Germinal center (tissue), 1 donor: ENCODE measurements around the gene REM1.
"Not testable (repeated sequence)": the region's sequence is repeated elsewhere in the genome, so short reads cannot be mapped to it uniquely, and the experiment has no call there.

ENCODE experiments used
- DNase-seq: peaks from one replicate; pipeline ENCODE4 v3.0.0; 2012; ENCODE audit warnings: mixed read lengths, low spot score

Gene REM1, protein sequence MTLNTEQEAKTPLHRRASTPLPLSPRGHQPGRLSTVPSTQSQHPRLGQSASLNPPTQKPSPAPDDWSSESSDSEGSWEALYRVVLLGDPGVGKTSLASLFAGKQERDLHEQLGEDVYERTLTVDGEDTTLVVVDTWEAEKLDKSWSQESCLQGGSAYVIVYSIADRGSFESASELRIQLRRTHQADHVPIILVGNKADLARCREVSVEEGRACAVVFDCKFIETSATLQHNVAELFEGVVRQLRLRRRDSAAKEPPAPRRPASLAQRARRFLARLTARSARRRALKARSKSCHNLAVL

DNA sequence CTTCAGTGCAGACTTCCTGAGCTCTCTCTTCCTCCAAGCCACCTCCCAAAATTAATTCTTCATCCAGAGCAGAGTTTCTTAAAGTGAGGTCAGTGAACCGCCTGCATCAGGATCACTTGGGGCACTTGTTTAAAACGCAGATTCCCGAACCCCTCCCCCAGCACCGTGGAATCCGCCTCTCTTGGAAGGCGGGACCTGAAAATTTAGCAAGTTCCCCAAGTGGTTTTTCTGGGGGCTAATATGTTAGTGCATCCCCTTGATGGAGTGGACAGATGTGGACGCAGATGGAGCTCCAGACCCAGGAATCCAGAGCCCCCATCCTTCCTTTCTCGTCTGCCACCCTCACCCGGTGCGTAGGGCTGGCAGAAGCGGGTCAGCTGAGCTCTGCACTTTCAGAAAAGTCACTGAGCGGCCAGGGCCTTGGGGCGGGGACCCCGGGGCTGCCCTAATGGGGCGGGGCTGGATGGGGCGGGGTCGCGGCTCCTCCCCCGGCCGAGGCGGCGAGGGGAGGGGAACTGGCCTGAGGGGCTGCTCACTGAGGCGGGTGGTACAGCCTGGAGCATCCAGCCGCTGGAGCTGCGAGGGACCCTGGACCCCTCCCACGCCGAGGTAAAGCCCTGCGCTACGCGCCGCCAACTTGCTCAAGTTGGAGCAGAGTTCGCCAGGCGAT is at the start of gene REM1, which contains the start of gene DEFB124:
Gene REM1, plus strand, starts transcription at position 531 of the 670 bp plus-strand sequence. CDS start 1,158 bp downstream, outside the sequence.
Gene DEFB124, minus strand, starts transcription at position 370 of the 670 bp plus-strand sequence. CDS start 2,114 bp downstream, outside the sequence.
- DNase-seq = no peak

DNA sequence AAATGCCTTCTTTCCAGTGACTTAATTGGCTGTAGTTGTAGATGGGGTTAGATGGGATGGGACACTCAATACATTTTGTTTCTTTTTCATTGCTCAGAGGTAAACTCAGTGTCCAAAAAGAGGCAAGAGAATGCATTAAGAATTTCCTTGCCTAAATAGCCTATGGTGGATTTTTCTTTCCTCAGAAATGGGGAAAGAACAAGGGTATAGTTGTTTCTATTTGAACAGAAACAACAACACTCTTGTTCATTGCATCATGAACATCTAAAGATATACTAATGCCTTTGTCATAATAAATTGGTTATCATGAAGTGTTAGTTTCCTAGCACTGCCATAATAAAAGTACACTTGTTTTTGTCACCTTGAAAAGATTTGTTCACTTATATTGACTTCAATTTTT is 49.3 kb upstream of the REM1 start:
- DNase-seq = no peak

DNA sequence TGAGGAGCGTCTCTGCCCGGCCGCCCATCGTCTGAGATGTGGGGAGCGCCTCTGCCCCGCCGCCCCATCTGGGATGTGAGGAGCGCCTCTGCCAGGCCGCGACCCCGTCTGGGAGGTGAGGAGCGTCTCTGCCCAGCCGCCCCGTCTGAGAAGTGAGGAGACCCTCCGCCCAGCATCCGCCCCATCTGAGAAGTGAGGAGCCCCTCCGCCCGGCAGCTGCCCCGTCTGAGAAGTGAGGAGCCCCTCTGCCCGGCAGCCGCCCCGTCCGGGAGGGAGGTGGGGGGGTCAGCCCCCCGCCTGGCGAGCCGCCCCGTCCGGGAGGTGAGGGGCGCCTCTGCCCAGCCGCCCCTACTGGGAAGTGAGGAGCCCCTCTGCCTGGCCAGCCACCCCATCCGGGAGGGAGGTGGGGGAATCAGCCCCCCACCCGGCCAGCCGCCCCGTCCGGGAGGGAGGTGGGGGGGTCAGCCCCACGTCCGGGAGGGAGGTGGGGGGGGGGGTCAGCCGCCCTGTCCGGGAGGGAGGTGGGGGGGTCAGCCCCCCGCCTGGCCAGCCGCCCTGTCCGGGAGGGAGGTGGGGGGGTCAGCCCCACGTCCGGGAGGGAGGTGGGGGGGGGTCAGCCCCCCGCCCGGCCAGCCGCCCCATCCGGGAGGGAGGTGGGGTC is 48.1 kb upstream of the REM1 start:
- not testable (repeated sequence) for DNase-seq

DNA sequence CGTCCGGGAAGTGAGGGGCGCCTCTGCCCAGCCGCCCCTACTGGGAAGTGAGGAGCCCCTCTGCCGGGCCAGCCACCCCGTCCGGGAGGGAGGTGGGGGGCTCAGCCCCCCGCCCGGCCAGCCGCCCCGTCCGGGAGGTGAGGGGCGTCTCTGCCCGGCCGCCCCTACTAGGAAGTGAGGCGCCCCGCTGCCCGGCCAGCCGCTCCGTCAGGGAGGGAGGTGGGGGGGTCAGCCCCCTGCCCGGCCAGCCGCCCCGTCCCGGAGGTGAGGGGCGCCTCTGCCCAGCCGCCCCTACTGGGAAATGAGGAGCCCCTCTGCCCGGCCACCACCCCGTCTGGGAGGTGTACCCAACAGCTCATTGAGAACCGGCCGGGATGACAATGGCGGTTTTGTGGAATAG is 47.5 kb upstream of the REM1 start:
- DNase-seq = not testable (repeated sequence)

DNA sequence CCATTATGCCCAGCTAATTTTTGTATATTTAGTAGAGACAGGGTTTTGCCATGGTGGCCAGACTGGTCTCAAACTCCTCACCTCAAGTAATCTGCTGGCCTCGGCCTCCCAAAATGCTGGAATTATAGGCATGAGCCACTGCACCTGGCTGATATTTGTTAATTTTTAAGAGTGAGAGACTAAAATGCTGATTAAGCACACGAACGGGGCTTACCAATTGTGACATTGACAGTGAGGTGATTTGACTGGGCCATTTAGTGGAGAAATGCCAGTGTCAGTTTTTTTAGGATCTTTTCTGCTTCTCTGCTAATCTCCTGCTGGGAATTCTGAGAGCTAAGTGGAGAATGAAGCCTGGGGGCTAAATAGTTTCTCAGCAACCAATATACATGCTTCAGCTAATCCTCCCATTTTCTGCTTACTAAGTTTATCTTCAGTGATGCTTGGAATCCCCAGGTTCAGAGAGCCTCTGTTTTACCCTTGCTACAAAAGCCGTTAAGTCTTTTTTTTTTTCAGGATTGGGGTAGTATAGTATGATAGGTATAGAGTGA is 44.4 kb upstream of the REM1 start:
- no peak for DNase-seq

DNA sequence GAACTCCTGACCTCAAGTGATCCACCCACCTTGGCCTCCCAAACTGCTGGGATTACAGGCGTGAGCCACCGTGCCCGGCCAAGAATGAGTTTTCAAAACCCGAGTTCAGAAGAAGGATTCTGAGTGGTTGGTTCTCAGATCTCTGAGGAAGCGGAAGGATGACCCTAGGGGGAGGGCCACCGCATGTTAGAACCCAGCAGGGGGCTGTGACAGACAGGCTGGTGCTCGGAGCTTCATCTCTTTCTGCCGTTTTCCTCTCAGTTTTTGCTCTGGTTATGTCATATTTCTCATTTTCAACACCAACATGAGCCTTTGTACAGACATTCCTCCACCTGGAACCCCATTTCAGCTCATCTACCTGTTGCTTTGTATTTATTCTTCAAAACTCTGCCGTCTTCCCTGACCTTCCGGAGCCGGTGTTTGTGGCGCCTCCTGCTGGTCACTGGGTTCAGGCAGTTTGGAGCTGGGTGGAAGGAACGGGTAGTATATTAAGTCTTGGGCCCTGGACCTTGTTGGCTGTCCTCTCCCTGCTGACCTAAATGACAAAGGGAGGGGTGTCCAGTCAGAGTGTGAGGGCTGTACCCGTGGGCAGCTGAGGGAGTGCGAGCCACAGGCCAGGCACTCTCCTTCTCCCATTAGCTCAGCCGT is 35.0 kb upstream of the REM1 start, which contains the start of gene DEFB123:
Gene DEFB123, plus strand, starts transcription at position 621 of the 648 bp plus-strand sequence. CDS start 67 bp downstream, outside the sequence.
- DNase-seq = no peak

DNA sequence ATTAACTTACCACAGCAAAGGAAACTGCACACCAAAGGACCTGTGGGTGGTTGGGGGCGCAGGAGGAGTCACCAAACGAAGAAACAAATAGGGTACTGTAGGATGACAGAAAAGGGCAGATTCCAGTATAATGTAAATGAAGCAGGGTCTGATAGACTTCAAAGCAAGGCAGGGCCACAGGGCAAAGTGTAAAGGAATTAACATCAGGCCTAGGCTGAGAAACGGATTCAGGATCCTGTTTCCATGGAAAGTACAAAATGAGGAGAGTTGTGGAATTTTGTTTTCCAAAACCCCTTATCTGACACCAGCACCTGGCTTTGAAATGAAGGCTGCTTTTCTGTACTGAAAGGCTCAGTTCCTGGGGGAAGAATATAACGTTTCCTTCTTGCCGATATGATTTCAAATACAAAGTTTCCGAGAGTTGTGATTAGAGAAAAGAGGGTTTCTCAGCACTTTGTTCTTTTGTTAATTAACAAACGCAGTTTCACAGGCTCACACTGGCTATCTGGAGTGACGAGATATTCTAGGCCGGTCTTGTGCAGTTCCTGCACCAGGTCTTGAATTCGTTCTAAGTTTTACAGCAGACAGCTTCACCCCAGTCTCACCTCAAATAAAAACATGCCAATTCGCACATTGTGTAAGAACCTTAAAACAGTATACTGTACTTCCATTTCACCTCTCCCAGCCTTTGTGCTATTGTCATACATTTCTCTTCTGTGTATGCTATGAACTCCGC is 28.8 kb upstream of the REM1 start:
- DNase-seq = no peak

DNA sequence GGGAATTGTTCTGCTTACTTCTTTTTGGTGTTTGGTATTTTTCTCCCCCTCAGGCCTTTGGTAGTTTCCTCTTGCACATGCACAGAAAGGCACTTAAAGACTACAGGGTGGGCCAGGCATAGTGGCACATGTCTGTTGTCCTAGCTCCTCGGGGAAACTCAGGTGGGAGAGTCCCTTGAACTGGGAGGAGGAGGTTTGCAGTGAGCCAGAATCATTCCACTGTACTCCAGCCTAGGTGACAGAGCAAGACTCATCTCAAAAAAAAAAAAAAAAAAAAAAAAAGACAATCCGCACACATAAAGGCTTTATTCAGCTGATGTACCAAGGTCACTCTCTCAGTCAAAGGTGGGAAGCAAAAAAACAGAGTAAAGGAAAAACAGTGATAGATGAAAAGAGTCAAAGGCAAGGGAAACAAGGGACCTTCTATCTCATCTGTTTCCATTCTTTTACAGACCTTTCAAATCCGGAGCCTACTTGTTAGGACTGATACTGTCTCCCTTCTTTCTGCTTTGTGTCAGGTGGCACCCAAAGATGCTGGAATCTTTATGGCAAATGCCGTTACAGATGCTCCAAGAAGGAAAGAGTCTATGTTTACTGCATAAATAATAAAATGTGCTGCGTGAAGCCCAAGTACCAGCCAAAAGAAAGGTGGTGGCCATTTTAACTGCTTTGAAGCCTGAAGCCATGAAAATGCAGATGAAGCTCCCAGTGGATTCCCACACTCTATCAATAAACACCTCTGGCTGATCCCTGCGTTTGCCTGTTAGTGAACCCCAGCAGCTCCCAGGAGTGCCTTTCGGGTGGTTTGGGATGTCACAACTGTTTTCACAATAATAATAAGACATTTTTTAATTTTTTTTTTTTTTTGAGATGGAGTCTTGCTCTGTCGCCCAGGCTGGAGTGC is 25.3 kb upstream of the REM1 start:
- no peak for DNase-seq

DNA sequence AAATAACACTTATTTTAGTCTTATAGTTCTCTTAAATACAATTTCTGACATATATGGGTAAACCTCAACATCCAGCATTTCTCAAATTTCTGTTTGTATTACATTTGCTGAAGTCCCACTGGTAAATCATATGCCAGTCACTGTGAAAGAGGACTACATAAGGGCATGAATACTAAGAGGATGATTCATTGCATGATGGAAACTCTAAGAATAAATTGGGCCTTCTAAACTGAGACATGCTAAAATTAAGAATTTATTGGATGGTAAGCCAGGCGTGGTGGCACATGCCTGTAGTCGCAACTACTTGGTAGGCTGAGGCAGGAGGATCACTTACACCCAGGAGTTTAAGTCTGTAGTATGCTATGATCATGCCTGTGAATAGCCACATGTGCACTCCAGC is 22.5 kb upstream of the REM1 start:
- DNase-seq = no peak

DNA sequence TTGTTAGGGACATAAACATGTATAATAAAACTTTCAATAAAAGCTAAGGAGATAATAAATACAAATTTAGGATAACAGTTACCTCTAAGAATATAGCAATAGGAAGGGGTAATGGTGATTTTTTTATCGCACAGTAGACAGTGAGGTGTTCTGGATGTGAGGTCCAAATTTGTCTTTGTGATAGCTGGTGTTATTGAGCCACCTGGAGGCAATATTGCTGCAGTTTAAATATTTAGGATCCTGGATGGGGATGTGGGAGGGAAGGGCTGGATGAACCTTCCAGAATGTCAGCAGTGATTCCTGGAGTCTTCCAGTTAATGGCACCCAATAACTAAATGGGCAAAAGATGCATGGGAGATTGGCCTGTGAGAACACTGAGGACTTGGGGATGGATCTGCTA is 20.7 kb upstream of the REM1 start:
- DNase-seq = no peak

DNA sequence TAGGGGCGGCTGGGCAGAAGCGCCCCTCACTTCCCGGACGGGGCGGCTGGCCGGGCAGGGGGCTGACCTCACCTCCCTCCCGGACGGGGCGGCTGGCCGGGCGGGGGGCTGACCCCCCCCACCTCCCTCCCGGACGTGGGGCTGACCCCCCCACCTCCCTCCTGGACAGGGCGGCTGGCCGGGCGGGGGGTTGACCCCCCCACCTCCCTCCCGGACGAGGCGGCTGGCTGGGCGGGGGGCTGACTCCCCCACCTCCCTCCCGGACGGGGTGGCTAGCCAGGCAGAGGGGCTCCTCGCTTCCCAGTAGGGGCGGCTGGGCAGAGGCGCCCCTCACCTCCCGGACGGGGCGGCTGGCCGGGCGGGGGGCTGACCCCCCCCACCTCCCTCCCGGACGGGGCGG is 4.1 kb upstream of the REM1 start:
- DNase-seq = not testable (repeated sequence)

DNA sequence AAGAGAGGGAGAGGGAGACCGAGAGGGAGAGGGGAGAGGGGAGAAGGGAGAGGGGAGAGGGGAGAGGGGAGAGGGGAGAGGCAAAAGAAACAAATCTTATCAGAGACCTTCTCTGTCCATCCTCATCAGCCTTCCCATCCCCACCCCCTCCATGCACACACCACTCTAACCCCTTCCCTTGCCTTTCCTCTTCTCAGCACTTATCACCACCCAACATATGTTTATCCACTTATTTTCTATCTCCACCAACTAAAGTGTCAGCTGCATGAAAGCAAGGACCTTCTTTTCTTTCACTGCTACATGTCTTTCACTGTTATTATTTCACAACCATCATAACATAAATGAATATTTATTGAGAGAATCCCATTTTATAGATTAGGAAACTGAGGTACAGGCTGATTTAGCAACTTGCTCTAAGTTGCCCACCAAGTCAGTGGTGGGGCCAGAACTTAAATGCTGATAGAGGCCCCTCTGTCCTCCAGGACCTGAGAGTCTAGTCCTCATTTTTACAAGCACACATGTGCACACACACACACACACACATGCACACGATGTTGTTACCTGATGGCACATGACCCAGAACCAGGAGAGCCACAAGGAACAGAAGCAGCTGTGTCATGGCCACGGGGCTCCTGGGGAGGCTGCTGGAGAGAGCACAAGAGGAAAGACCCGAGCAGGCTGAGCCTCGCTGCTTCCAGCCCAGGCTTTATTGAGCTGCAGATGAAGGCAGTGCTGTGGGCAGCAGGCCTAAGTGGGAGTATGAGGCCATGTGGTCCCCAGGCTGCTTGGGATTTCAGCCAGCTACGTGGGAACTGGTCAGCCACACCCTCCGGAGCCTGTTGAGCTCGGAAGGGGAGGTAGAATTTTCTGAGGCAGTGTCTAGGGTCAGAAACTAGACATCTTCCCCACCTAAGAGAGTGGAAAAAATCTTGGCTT is 2.4 kb upstream of the REM1 start:
- DNase-seq = no peak

DNA sequence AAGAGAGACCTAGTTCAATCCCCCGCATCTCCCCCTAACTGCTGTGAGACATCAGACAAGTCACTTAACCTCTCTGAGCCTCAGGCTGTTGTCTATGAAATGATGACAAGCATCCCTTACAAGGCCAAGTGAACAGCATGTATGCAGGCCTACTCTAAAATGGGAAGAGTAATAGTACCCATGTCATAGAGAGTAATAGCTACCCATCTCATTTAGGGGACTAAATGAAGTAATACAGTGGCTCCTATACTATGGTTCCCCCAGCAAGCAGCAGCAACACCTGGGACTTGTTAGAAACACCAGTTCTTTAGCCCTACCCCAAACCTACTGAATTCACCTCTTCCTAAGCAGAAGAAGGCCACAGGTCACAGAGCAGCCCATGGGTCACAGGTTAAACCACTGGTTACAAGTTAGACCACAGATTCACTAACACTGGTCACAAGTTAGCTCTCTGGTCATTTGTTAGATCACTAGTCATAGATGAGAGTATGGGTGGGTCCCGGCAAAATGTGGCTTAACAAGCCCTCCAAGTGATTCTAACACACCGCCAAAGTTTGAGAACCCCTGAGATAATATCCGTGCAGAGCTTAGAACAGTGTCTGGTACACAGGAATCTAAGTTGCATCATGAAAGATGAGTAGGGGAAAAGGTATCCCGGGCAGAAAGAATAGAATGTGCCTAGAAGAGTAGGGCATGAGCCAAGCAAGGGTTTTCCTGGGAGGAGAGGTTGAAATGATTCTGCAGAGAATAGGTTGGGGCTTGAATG is 1.6 kb upstream of the REM1 start:
- DNase-seq = no peak

DNA sequence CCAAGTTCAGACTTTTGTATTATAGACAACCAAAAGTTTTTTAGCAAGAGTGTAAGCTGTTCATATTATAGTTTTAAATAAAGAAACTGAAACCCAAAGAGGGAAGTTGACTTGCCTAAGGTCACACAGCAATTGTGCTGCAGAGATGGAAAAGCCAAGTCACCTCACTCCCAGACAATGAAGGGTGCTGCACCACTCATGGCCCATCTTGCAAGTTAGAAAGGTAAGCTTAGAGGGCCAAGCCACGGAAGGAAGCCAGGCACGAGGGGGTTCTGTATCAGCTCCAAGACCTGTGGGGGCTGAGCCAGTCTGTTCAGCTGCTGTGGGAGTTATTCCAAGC is 1.0 kb upstream of the REM1 start:
- DNase-seq = peak; percentile 20

DNA sequence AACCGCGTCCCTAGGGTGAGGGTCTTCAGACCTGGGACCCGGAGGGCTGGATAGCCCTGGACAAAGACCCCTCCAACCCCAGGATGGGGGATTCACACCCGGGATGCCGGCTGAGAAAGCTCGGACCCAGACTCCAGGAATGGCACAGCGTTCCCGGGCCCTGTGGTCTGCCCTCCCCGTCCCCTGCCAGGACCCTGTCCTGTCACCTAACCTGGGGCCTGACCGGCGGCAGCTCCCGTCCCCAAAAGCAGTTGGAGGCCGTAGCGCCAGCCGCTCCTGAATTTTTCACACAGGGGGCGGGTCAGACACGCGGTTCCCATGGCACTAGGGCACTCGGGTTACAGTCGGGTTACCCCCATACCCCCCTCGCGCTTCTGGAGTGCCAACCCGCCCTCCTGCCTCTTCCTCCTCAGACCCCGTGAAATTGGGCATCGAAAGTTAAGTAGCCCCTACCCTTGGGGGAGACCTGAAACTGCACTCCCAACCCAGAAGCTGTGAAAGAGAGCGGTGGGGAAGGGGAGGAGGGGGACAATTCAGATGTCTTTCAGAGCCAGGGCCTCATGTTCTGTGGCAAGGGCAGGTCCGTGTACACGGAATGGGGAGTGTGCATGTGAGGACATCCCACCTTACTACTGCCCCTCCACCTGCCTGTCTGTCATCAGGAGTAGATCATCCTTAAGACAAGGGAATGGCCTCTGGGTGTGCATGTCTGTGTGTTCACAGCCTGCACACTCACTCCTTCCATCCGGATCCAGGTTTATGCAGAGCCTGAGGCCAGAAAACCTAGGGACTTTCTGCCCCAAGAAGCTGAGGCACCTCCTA is 595 bp downstream of the REM1 start:
- DNase-seq = no peak

DNA sequence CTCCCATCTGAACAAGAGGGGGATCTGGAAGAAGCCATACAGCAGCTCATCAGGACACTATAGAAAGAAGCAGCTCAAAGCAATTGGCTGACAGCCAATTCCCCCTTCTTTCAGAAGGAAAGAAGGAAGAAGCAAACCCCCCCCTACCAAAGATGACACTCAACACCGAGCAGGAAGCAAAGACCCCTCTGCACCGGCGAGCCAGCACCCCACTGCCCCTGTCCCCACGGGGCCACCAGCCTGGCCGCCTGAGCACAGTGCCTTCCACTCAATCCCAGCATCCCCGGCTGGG is 1.2 kb downstream of the REM1 start:
- DNase-seq = no peak

DNA sequence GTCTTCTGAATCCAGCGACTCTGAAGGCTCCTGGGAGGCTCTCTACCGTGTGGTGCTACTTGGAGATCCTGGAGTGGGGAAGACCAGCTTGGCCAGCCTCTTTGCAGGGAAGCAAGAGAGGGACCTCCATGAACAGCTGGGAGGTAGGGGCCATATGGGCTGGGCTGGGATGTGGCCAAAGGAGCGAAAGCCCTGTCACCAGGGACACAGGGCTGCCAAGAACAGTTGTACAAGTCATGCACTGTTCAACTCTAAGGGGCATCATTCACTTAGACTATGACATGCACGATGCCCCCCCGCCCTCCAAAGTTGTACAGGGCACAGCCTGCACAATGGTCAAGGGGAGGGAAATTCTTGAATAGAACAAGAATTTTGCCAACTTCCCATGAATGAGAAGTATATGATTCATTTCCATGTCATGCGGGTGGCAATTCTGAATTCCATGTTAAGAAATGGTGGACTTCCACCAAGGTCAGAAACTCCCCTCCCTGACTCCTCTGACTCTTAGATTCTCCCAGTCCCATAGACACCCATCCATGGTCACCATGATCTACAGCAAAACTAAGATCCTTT is 1.6 kb downstream of the REM1 start:
- DNase-seq = no peak

DNA sequence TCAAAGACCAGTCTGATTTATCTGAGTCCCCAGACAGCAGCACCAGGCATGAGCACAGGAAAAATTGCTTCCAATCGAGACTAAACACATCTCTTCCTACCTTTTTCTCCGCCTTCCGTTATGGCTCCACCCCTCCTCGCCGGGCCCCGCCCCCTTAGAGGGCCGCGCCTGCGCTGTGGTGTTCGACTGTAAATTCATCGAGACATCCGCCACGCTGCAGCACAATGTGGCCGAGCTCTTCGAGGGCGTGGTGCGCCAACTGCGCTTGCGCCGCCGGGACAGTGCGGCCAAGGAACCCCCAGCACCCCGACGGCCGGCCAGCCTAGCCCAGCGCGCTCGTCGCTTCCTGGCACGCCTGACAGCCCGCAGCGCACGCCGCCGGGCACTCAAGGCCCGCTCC is 8.9 kb downstream of the REM1 start:
- peak; percentile 12 for DNase-seq
